BLaER1 treated with 17β-estradiol and CSF1 and Interleukin-3, amounts not matched to agents 10 nM and 100 nM (cell line): Measurements from ENCODE around the gene BAHCC1.

Experiments
- H3K27ac ChIP-seq, 11 experiments: shearing (Covaris generic); formaldehyde crosslinking; 2 replicates each; pipeline ENCODE4 v1.8.1; 2022
- H3K27me3 ChIP-seq, 11 experiments: shearing (Covaris generic); formaldehyde crosslinking; 2 replicates each; pipeline ENCODE4 v1.8.1; 2022
- H3K36me3 ChIP-seq, 11 experiments: shearing (Covaris generic); formaldehyde crosslinking; 2 replicates each; pipeline ENCODE4 v1.8.1; 2022
- H3K4me1 ChIP-seq, 10 experiments: shearing (Covaris generic); formaldehyde crosslinking; 2 replicates each; pipeline ENCODE4 v1.8.1; 2022
- H3K4me2 ChIP-seq, 11 experiments: shearing (Covaris generic); formaldehyde crosslinking; 2 replicates each; pipeline ENCODE4 v1.8.1; 2022
- H3K4me3 ChIP-seq, 10 experiments: shearing (Covaris generic); formaldehyde crosslinking; 2 replicates each; pipeline ENCODE4 v1.8.1; 2022
- H3K9ac ChIP-seq, 11 experiments: shearing (Covaris generic); formaldehyde crosslinking; 2 replicates each; pipeline ENCODE4 v1.8.1; 2022
- H3K9me3 ChIP-seq, 11 experiments: shearing (Covaris generic); formaldehyde crosslinking; replicated peaks in 1 of 11; 2 replicates each; pipeline ENCODE4 v1.8.1; 2022
- H4K20me1 ChIP-seq, 11 experiments: shearing (Covaris generic); formaldehyde crosslinking; 2 replicates each; pipeline ENCODE4 v1.8.1; 2022
- Cebpa-rat ChIP-seq, 11 experiments: shearing (Covaris generic); IDR thresholded peaks; 2 replicates each; pipeline ENCODE4 v1.8.1; 2022

BAHCC1 gene

DNA sequence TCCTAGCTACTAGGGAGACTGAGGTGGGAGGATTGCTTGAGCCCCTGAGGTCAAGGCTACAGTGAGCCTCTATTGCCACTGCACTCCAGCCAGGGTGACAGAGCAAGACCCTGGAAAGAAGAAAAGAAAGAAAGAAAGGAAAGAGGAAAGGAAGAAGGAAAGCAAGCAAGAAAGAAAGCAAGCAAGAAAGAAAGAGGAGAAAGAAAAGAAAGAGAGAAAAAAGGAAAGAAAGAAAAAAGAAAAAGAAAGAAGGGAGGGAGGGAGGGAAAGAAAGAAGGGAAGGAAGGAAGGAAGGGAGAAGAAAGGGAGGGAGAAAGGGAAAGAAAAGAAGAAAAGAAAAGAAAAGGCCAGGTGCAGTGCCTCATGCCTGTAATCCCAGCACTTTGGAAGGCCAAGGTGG, 108.4 kb downstream of the BAHCC1 start:
- H3K9ac ChIP-seq, result no peak overlapping the region
- no peak overlapping the region for H3K4me3 ChIP-seq
- peaks cover 15 to 52% (median 24%) of the 10 kb centered on the region in 11 experiments for H4K20me1 ChIP-seq
- peak overlapping the region in 1 of 11 experiments; percentile 21; a peak in 1 of 22 replicates for H3K4me2 ChIP-seq
- peaks cover 1 to 15% (median 6%) of the 10 kb centered on the region in 10 experiments; a peak in 18 of 20 replicates for H3K4me1 ChIP-seq
- no peak overlapping the region for H3K27ac ChIP-seq
- no peak for TF ChIP-seq Cebpa-rat (IDR thresholded peaks at IDR 0.05)
- H3K36me3 ChIP-seq, result peaks cover 0 to 4% (median 3%) of the 10 kb centered on the region in 11 experiments; a peak in 20 of 22 replicates
- no peaks in the 10 kb centered on the region for H3K9me3 ChIP-seq
- H3K27me3 ChIP-seq, result peaks cover 0 to 11% (median 3%) of the 10 kb centered on the region in 11 experiments; a peak in 9 of 22 replicates

- peak overlapping the region; percentile 86 to 100 (median 97) for H3K4me2 ChIP-seq
- peaks cover 0 to 25% (median 6%) of the 10 kb centered on the region in 11 experiments; a peak in 12 of 22 replicates for H3K9me3 ChIP-seq
- H3K36me3 ChIP-seq, result peaks cover 36 to 41% (median 39%) of the 10 kb centered on the region in 11 experiments
- H3K27me3 ChIP-seq, result no peaks in the 10 kb centered on the region
- peaks cover 12 to 27% (median 19%) of the 10 kb centered on the region in 10 experiments for H3K4me1 ChIP-seq
- peaks cover 52 to 77% (median 63%) of the 10 kb centered on the region in 11 experiments for H4K20me1 ChIP-seq
- peak overlapping the region; percentile 83 to 100 (median 98) for H3K4me3 ChIP-seq
- peak overlapping the region in 5 of 11 experiments; percentile 7 to 100 (median 92); a peak in 3 of 22 replicates for H3K27ac ChIP-seq
- H3K9ac ChIP-seq, result peak overlapping the region in 10 of 11 experiments; percentile 85 to 100 (median 98); a peak in 20 of 22 replicates
- no peak for TF ChIP-seq Cebpa-rat (IDR thresholded peaks at IDR 0.05)
These were observed 113.5 kb downstream of the BAHCC1 start for GRCh38 chr17:81508639-81509206.

- Histone ChIP-seq H3K9ac (peak overlapping the region; percentile 82 to 100 (median 98)), H3K27ac (peak overlapping the region in 9 of 11 experiments; percentile 7 to 100 (median 98); a peak in 16 of 22 replicates), H3K4me1 (peaks cover 12 to 33% (median 21%) of the 10 kb centered on the region in 10 experiments), H4K20me1 (peaks cover 52 to 77% (median 63%) of the 10 kb centered on the region in 11 experiments), H3K4me3 (peak overlapping the region; percentile 83 to 100 (median 98)), H3K36me3 (peaks cover 36 to 41% (median 39%) of the 10 kb centered on the region in 11 experiments), H3K9me3 (peaks cover 0 to 25% (median 6%) of the 10 kb centered on the region in 11 experiments; a peak in 12 of 22 replicates), H3K4me2 (peak overlapping the region; percentile 86 to 100 (median 97)), H3K27me3 (no peaks in the 10 kb centered on the region)
- no peak for TF ChIP-seq Cebpa-rat (IDR thresholded peaks at IDR 0.05)
These were observed 114.1 kb downstream of the BAHCC1 start for GRCh38 chr17:81509207-81509971.

GRCh38 chr17:81509972-81510784, 114.9 kb downstream of the BAHCC1 start:
- Histone ChIP-seq H3K9me3 (peaks cover 0 to 25% (median 6%) of the 10 kb centered on the region in 11 experiments; a peak in 12 of 22 replicates), H3K27ac (peak overlapping the region in 10 of 11 experiments; percentile 2 to 100 (median 98); a peak in 17 of 22 replicates), H3K4me1 (peaks cover 12 to 33% (median 21%) of the 10 kb centered on the region in 10 experiments), H3K9ac (peak overlapping the region; percentile 82 to 100 (median 98)), H4K20me1 (peaks cover 52 to 74% (median 63%) of the 10 kb centered on the region in 11 experiments), H3K4me2 (peak overlapping the region; percentile 86 to 100 (median 97)), H3K4me3 (peak overlapping the region; percentile 83 to 100 (median 98)), H3K36me3 (peaks cover 36 to 41% (median 39%) of the 10 kb centered on the region in 11 experiments), H3K27me3 (no peaks in the 10 kb centered on the region)
- TF ChIP-seq Cebpa-rat (IDR thresholded peaks at IDR 0.05), result no peak

GRCh38 chr17:81510785-81511553, 115.7 kb downstream of the BAHCC1 start:
- peak overlapping the region; percentile 82 to 100 (median 98) for H3K9ac ChIP-seq
- H3K4me2 ChIP-seq, result peak overlapping the region; percentile 86 to 100 (median 97)
- peaks cover 36 to 41% (median 39%) of the 10 kb centered on the region in 11 experiments for H3K36me3 ChIP-seq
- no peak for TF ChIP-seq Cebpa-rat (IDR thresholded peaks at IDR 0.05)
- peaks cover 0 to 25% (median 6%) of the 10 kb centered on the region in 11 experiments; a peak in 12 of 22 replicates for H3K9me3 ChIP-seq
- H4K20me1 ChIP-seq, result peaks cover 52 to 71% (median 64%) of the 10 kb centered on the region in 11 experiments
- peak overlapping the region; percentile 83 to 100 (median 98) for H3K4me3 ChIP-seq
- H3K27ac ChIP-seq, result peak overlapping the region in 10 of 11 experiments; percentile 61 to 100 (median 98); a peak in 21 of 22 replicates
- peaks cover 17 to 40% (median 27%) of the 10 kb centered on the region in 10 experiments for H3K4me1 ChIP-seq
- H3K27me3 ChIP-seq, result no peaks in the 10 kb centered on the region

GRCh38 chr17:81511554-81511803, 116.2 kb downstream of the BAHCC1 start:
- TF ChIP-seq Cebpa-rat (IDR thresholded peaks at IDR 0.05), result no peak
- Histone ChIP-seq H3K4me1 (peaks cover 22 to 46% (median 32%) of the 10 kb centered on the region in 10 experiments), H3K36me3 (peaks cover 36 to 44% (median 39%) of the 10 kb centered on the region in 11 experiments), H3K27ac (peak overlapping the region in 10 of 11 experiments; percentile 61 to 100 (median 98); a peak in 21 of 22 replicates), H3K9me3 (peaks cover 0 to 25% (median 6%) of the 10 kb centered on the region in 11 experiments; a peak in 12 of 22 replicates), H4K20me1 (peaks cover 52 to 73% (median 61%) of the 10 kb centered on the region in 11 experiments), H3K4me2 (peak overlapping the region; percentile 86 to 100 (median 97)), H3K27me3 (no peaks in the 10 kb centered on the region), H3K9ac (peak overlapping the region; percentile 82 to 100 (median 98)), H3K4me3 (peak overlapping the region; percentile 83 to 100 (median 98))

GRCh38 chr17:81511804-81512561, 116.7 kb downstream of the BAHCC1 start:
- Histone ChIP-seq H3K9ac (peak overlapping the region; percentile 82 to 100 (median 98)), H3K36me3 (peaks cover 36 to 45% (median 39%) of the 10 kb centered on the region in 11 experiments), H3K4me2 (peak overlapping the region; percentile 86 to 100 (median 97)), H3K27ac (peak overlapping the region; percentile 31 to 100 (median 98); a peak in 21 of 22 replicates), H3K4me3 (peak overlapping the region; percentile 83 to 100 (median 98)), H4K20me1 (peaks cover 52 to 72% (median 56%) of the 10 kb centered on the region in 11 experiments), H3K9me3 (peaks cover 0 to 25% (median 6%) of the 10 kb centered on the region in 11 experiments; a peak in 12 of 22 replicates), H3K27me3 (no peaks in the 10 kb centered on the region), H3K4me1 (peaks cover 27 to 51% (median 35%) of the 10 kb centered on the region in 10 experiments)
- TF ChIP-seq Cebpa-rat (IDR thresholded peaks at IDR 0.05), result no peak
